Limb (tissue), 2 donors: ENCODE measurements around the gene AQP2.
"Not testable (repeated sequence)": the region's sequence is repeated elsewhere in the genome, so short reads cannot be mapped to it uniquely, and the experiment has no call there.

Source experiments
- DNase-seq, 2 donors: peaks; one replicate each; pipeline ENCODE4 v3.0.0-alpha.2; 2016; ENCODE audit errors: extremely low spot score in 2 of 2

AQP2 gene

DNA sequence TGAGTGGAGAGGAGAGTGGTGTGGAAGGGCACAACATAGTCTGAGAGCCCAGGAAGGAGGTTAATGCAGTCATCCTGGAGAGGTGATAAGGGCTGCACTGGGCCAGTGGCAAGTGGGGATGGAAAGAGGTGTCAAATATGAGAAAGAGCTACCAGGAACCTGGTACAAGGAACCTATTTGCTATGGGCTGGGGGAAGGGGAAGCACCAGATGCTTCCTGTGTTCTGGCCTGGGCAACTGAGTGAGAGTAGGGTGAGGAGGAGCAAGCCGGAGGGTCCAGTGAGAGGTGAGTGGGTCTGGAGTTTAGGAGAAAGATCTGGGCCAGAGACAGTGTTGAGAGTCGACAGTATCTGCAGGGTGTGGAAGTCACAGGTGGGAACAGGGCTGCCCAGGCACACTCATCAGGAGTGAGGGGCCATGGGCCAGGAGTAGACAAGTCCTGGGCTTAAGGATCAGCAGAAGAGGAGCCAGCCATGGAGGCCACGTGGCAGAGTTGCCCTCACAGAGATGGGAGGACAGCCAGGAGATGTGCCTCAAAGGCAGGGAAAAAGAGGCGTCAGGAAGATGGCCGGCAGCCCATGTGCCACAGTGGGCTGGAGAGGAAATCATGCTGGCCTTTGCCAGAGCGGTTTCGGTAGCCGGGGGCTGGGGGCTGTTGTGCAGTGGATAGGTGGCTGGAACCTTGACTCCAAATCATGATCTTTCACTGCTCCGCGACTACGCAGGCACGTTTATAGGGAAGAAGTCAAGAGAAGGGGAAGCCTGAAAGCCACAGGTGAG lies 19.3 kb downstream of the AQP2 start:
- no peak for DNase-seq

DNA sequence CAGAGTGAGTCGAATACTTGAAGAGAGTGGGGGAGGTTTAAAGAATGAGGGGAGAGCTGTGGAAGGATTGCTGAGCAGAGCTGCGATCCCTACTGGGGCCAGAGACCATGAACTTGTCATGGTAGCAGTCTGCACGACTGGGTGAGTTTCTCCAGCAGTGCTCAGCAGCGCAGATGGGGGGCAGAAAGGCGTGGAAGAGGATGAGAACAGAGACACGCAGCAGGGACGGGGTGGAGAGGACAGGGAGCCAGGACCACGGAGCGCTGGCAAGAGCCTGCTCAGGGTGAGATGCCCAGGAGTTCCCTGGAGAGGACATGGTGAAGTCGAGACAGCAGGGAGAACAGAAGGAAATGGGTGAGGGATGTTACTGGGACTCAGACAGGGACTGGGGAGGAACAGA lies 20.1 kb downstream of the AQP2 start:
- no peak for DNase-seq

DNA sequence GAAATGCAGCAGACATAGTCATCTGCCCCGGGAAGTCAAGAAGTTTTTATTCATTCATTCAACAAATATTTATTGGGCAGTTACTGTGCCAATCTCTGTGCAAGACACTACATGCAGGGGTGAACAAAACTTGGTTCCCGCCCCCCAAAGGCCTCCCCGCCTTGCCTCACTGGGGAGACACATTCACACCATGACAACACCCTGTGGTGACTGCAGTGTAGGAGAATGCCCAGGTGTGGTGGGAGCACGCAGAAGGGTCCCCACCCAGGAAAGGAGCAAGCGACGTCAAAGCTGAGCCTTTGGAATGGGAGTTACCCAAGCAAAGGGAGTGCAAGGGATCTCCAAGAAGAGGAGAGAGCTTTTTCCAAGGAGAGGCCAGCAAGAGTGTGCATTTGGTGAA lies 20.6 kb downstream of the AQP2 start:
- no peak for DNase-seq

DNA sequence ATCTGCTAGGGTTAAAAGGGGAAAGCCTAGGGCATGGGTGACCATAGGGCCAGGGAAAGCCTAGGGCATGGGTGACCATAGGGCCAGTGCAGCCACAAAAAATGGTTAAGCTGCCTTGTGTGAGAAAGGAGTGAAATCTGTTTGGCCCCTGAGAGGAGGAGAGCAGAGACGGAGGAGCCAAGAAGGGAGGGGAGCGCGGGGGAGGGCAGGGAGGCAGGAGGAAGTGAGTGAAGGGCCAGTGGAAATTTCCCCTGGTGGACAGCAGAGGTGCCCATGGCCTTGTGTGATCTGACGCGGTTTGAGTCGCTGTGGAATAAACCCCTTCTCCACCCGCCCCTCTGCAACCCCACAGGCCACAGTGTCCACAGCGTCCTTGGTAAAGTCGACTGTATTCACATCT lies 21.6 kb downstream of the AQP2 start:
- no peak for DNase-seq

DNA sequence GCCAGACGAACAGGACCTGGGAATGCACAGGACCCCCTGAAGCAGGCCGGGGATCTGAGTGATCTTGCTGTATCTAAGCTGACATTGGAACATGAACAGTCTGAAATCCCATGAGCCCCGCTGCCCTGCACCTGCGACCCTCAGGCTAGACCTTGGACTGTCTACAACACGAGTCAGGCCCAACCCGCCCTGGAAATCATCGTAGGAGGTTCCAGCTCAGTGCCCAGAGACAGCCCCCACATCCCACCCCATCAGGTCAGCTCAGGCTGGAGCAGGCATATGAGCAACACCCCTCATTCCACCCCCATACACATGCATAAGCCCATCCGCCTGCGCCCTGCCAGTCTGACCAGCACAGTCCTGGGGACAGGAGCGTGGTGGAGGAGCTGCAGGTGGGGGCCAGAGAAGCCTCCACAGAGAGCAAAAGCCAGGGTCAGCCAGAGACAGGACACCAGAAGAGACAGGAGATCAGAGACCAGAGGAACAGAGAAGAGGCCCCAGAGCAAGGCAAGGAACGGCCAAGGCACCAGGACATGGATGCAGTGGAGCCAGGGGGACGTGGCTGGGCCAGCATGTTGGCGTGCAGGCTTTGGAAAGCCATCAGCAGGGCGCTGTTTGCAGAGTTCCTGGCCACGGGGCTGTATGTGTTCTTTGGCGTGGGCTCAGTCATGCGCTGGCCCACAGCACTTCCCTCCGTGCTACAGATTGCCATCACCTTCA lies 22.3 kb downstream of the AQP2 start, which contains the start of gene AQP6:
AQP6 (plus strand) TSS at position 307 of the 720 bp plus-strand sequence; CDS start at position 534, 227 bp downstream.
- DNase-seq = no peak

DNA sequence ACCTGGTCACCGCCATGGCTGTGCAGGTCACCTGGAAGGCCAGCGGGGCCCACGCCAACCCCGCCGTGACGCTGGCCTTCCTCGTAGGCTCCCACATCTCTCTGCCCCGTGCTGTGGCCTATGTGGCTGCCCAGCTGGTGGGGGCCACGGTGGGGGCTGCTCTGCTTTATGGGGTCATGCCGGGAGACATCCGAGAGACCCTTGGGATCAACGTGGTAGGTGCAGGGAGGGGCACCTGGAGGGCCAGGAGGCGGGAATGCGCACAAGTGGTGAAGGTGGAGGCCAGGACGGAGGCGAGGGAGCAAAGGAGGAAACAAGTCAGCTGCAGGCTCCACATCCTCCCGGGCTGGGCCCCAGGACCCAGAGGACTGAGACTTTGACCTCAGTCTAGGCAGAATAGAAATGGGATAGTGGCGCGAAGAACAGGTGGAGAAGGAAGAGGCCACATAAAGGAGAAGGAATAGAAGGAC lies 22.9 kb downstream of the AQP2 start:
- DNase-seq = no peak

DNA sequence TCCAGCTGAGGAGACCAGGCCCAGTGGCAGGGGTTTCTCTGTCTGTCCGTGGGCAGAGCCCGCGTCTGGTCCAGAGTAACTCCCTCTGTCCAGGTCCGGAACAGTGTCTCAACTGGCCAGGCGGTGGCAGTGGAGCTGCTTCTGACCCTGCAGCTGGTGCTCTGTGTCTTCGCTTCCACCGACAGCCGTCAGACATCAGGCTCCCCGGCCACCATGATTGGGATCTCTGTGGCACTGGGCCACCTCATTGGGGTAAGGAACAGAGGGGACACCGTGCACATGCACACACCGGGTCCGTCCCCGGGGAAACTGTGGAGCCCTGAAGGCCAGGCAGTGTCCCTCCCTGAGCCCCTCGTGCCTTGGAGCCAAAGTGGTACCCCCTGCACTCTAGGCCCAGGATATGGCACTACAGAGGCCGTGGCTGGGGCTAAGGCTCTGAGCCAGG lies 23.7 kb downstream of the AQP2 start:
- peak; percentile 24 to 69 for DNase-seq

DNA sequence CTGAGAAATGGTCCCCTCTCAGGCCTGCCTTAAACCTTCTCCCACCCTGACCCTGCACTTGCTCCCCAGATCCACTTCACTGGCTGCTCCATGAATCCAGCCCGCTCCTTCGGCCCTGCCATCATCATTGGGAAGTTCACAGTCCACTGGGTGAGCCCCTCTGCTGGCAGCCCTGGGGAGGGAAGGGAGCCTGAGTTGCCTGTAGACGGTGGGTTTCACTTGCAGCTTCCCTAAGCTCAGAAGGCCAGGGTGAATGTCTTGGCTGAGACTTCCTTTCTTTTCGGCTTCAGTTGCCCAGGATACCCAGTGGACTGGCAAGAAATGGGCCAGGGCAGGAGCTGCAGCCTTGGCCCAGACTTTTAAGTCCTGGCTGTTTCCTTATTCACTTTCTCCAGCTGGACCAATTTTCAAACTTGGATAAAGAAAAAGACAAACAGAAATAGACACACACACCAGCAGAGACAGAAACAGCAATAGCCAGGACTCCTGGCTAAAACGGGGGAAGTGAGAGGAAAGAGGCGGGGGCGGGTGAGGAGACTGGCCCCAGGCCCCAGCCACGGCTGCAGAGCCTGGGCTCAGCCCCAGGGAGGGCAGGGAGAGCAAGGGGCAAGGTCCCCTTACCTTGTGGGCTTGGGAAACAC lies 24.3 kb downstream of the AQP2 start:
- DNase-seq = no peak

DNA sequence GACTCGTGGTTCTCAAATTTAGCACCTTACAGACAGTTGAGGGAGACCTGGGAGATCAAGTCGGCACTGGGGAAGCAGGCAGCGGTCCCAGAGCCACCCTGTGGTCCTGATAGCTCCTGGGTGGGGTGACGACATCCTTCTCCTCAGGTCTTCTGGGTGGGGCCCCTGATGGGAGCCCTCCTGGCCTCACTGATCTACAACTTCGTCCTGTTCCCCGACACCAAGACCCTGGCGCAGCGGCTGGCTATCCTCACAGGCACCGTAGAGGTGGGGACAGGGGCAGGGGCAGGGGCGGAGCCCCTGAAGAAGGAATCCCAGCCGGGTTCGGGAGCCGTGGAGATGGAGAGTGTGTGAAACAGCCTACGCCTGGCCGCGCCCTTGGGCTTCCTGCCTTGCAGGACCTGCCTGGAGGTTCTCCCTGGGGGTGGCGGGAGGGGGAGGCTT lies 24.8 kb downstream of the AQP2 start:
- peak in 1 of 2 donors; percentile 29 for DNase-seq

DNA sequence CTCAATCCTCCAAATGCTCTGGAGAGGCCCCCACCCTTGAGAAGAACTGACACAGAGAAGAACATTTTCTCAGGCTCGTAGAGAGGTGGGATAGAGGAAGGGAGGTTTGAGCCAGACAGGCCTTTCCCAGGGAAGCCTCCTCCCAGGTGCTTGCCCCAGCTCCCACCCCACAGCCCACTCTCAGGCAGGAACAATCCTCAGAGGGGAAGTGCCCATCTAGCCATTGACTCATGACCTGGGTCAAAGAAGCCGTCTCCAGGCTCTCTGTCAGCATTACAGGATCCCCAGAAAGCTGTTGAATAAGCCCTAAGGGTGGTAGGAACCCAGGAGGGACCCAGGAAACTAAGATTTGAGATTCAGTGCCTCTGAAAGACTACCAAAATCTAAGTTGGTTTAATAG lies 26.0 kb downstream of the AQP2 start:
- DNase-seq = no peak

DNA sequence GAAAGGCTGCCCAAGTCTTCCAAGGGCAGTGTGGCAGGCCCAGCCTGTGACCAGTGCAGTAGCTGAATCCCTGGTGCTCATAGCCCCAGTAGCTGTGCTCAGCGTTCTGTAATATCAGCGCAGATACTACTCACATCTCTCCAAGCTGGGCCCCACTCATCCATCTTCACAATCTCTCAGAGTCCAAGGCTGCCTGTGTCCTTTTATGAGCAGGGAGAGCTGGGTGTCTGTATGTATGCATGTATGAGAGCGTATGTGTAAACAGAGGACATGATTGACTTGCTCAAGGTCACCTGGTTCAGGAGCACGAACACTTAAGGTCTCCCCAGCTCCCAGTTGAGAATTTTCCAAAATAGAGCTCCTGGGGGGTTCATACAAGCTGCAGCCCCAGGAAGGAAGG lies 27.6 kb downstream of the AQP2 start:
- no peak for DNase-seq

DNA sequence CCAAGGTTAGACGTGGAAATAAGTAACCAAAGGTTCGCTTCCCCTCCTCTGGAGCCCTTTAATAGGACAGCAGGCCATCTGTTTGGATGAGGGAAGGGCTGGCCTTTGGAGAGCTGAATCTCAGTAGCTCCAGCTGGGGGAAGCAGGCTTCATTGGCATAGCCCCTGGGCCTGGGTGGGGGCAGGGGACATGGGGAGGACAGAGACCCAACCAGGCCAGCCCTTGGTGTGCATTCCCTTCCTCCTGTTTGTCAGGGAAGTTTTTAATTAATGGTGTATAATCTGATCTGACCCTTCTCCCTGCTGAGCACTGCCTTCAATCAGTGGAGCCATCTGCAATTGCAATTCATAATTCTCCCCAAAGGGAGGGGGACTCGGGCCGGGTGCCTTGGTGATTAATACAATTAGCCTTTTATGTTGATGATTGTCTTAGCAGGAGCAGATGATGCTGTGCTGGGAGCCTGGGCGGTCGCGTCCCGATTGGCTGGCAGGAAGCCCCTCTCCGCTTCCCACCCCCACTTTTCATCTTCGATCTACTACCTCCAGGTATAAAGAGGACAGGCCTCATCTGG lies 28.6 kb downstream of the AQP2 start:
- peak in 1 of 2 donors; percentile 49 for DNase-seq

DNA sequence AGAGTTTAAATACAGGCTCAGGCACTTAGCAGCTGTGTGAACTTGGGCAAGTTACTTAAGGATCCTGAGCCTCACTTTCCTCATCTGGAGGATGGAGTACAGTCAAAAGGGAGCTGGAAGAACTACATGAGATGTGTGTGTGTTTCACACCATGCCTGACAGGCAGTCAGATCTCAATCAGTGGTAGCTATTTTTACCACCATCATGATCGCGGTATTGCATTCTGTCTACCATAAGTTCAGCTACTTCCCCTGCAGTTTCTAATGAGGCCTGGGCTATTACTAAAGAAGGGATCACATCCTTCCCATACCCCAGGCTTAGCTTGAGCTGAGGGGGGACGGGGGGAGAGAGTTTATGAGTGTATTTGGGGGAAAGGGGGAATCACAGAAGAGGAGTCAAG lies 29.3 kb downstream of the AQP2 start:
- DNase-seq = no peak

DNA sequence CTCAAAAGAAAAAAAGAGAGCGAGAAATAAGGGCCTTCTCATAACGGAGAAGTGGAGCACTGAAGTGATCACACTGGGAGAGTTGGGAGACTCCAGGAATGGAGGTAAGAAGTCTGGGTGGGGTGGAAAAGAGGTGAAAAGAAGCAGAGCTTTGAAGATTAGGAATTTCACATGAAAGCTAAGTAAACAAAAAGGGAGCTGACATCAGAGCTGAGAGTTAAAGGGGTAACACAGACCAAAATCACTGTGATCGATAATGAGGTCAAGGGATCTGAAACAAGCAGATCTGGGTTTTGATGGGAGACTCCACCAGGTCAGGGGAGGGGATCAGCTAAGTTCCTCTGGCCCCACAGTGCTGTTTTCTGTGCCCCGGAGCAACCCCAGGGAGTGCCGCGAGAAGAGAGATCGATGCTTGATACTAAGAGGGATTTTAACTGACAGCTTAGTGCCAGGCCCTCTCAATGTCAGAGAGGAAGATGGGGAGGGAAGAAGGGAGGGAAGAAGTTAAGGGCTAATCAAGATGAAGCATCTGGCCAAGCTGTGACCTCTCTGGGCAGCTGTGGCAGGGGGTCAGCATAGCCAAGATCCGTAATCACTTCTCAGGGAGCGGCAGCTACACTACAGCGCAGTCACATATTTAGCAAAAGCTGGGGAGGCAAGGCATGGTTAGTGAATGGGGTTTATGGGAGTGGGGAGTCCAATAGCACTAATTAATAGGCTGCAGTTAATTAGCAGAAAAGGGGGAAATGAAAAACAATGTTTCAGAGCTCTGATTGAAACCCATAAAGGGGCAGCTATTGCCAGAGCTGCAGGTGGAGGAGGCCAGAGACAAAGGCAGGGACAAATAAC lies 30.2 kb downstream of the AQP2 start:
- DNase-seq = no peak

DNA sequence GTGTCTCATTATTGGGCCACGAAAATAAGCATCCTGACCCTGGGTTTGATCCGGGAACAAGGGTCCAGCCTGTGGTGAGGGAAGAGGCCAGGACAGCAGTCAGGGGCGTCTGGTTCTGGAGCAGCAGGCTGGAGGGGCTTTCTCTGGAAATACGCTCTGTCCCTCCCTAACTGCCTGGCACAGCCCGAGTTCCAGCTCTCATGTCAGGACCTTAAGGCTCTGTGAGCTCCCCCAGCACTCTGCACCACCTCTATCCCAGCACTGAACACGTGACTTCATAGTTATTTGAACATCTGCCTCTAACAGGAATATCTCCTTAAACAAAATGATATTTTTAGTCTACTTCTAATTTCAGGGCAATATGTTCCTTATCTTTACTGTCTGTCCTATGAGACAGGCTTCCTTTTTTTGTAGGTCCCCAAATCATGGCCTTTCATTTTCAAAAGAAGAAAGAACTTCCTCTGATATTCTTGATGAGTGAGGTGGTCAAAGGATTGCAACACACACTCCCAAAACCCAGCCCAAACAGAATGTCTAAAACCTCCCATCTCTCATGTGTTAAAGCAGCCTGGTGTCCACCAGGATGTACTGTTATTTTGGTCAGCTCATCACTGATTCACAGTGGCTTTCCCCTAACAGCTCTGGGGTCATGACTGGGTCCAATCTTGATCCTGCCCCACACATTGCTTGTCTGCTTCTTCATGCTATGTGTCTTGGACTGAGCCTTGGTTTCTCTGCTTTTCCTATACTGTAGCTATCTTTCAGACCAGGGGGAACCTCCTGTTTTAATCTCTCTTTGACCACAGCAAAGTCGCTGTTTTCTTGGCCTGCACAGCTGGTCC lies 31.9 kb downstream of the AQP2 start:
- no peak for DNase-seq

DNA sequence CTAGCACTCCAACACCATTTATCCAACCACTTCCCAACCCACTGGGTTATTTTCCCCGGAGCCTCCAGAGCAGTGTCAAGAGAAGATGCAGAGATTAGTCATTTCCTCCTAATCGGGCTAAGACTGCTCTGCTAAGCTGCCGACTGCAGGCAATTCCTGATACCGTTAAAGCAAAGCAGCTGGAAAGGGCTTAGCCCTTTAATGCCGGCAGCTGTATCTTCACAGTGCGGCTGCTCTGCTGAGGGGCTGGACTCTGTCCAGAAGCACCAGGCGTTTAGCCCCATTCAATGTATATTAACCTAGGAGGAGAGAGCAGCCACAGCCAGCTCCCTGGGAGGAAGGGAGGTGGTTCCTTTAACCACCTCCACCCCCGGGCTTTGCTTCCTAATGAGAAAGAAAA lies 33.4 kb downstream of the AQP2 start:
- peak; percentile 67 to 85 for DNase-seq

DNA sequence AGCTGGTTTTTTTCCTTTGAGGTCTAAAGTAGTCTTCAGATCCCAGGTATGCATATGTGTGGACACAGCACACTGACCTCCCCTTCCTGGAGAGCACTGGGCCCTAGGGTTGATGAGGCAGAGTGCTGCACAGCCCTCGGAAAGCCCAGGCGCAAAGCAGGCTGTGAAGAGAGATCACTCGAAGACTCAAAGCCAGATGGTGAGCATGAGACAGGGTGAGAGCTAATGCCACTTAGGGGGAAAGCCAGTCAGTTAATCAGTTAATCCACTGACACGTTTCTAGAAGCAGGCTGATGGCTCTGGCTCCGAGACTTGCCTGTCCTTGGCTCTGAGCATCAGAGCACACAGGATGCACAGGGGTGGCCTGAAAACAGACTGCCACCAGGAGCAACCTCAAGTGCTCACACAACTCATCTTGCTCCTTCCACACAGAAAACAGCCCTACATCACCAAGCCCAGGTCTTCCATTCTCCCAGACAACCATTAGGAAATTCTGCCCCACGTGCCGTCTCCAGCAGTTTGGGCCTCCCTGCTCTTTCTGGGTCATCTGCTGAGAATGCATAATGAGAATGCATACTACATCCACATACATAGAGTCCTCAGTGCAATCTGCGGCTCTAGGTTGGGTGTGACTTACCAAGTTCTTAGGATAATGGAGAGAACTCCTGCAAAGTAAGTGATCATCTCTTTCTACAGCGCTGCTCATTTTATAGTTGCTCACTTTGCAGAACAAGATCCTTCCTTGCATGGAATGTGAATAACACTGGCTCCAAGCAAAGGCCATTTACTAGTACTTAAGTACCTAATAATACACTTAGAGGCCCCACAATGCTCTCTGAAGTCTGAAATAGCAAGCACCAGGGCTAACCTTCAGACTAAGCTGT lies 34.2 kb downstream of the AQP2 start:
- peak in 1 of 2 donors; percentile 30 for DNase-seq

DNA sequence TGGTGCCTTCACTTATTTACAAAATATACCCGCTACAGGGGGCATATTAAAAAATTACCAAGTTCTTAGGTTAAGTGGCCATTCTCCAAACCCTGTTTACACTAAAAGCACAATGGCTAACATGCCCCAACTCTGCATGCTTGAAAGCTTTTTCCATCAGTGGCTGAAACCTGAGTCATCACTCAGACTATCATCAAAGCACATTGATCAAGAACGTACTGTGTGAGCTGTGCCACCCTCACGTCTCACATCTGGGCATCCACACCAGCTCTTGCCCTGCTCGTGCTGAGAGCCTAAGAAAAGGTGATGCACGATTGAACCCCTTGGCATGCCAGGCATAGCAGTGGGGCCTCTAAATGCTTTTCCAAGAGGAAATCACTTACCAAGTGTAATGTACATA lies 35.4 kb downstream of the AQP2 start:
- DNase-seq = no peak

DNA sequence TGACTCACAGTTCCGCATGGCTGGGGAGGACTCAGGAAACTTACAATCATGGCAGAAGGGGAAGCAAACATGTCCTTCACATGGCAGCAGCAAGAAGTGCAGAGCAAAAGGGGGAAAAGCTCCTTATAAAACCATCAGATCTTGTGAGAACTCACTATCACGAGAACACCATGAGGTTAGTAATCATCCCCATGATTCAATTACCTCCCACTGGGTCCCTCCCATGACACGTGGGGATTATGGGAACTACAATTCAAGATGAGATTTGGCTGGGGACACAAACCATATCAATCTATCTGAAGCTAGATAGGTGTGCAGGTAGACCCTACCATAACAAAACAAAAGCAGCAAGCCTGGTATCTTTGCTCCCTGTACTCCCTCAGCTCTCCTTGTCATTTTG lies 35.9 kb downstream of the AQP2 start:
- not testable (repeated sequence) for DNase-seq
